ENCODE measurements around the gene GPC6. TPM values are rescaled to one million over a fixed set of nuclear protein-coding genes. Genes with fewer than 3 reads are reported as not detected.

GPC6 gene
- total and polyA plus RNA-seq, 9 of the 15 experiments (the other 6 are each of a cell fraction or from before 2014, with no cell fraction given) = under 0.01 to 0.20 (median 0.01) TPM; not detected in 4

GRCh38 chr13:93284064-93284463 lies 57.5 kb downstream of the GPC6 start:
- Histone ChIP-seq H3K9me1 (ENCODE audit: control insufficient read depth, insufficient read depth, low read length) (no peaks in the 10 kb centered on the region), H3K9ac (ENCODE audit: insufficient read depth in 1 of 2, low read depth in 2 of 2, low read length in 2 of 2) (no peak overlapping the region), H3K27me3 (ENCODE audit: control insufficient read depth in 2 of 2, insufficient read depth in 2 of 2, low read length in 2 of 2) (peaks cover 4% of the 10 kb centered on the region in 2 experiments; a peak in 1 of 5 replicates), H3K36me3 (ENCODE audit: control insufficient read depth, insufficient read depth, low read length) (no peaks in the 10 kb centered on the region), H3K79me2 (ENCODE audit: control insufficient read depth, insufficient read depth, low read length) (no peaks in the 10 kb centered on the region), H2AFZ (ENCODE audit: low read depth, low read length) (no peak overlapping the region), H4K20me1 (replicated peaks; ENCODE audit: control insufficient read depth, insufficient read depth, low read length) (no peaks in the 10 kb centered on the region), H3K4me1 (replicated peaks in 1 of 2; ENCODE audit: control insufficient read depth in 2 of 2, insufficient read depth in 2 of 2, low read length in 2 of 2) (no peaks in the 10 kb centered on the region), H3K4me2 (ENCODE audit: insufficient read depth, low read length) (no peak overlapping the region), H3K9me3 (replicated peaks; ENCODE audit: control insufficient read depth, insufficient read depth, low read depth, low read length) (no peaks in the 10 kb centered on the region), H3K4me3 (no peak overlapping the region), H3K27ac (ENCODE audit: extremely low read depth, low read depth, low read length) (no peak overlapping the region)
- ATAC-seq (no peak), DNase-seq (ENCODE audit: extremely low read depth in 1 of 4, low spot score in 3 of 4) (no peak), FAIRE-seq (no peak)
- CTCF ChIA-PET (ENCODE audit: low intra/inter-chr PET ratio) = no interaction called here
- BruUV-seq (replicated peaks) = no TSS peak
- in situ Hi-C loops (cut with MboI) (no loop called here), intact Hi-C loops (cut with micrococcal nuclease) (no loop called here)
- WGBS (ENCODE audit: insufficient coverage, low coverage, missing lambda C conversion rate) = 0% methylated on average over 1 of the region's 1 CpG
- POLR2A ChIA-PET = interaction anchor here (1.4 to 2.6 kb wide), 6 partner anchors 10 to 25 kb away, joined by 3 to 10 read pairs (median 6); no protein-coding TSS in a partner anchor
- TF ChIP-seq ZBTB49 (CRISPR knock-in tag; IDR thresholded peaks at IDR 0.05; ENCODE audit: borderline replicate concordance) = no peak
- no peak for TF ChIP-seq GMEB1 (CRISPR knock-in tag; IDR thresholded peaks at IDR 0.05)
- no peak for TF ChIP-seq JUND (IDR thresholded peaks at IDR 0.05; ENCODE audit: borderline replicate concordance, low read depth, low read length)
- TF ChIP-seq JUND (tag; IDR thresholded peaks at IDR 0.05; ENCODE audit: borderline replicate concordance, low read depth, low read length) = no peak
- no peak for TF ChIP-seq PRDM10 (IDR thresholded peaks at IDR 0.05; ENCODE audit: partially characterized antibody)
- no peak for TF ChIP-seq SFPQ (IDR thresholded peaks at IDR 0.05; ENCODE audit: low read depth, low read length)
- TF ChIP-seq MAZ (CRISPR knock-in tag; conservative IDR thresholded peaks at IDR 0.05 in 1 of 2, IDR thresholded peaks at IDR 0.05 in 1 of 2) = no peak
- TF ChIP-seq SIX5 (IDR thresholded peaks at IDR 0.05; ENCODE audit: borderline replicate concordance in 1 of 2, insufficient read depth in 1 of 2, low read depth in 1 of 2, low read length in 2 of 2) = no peak
- no peak for TF ChIP-seq ZNF436 (CRISPR knock-in tag; IDR thresholded peaks at IDR 0.05)
- TF ChIP-seq RFX5 (IDR thresholded peaks at IDR 0.05; ENCODE audit: low read depth, low read length) = no peak
- no peak for TF ChIP-seq ARID1B (IDR thresholded peaks at IDR 0.05)
- no peak for TF ChIP-seq GABPA (tag; conservative IDR thresholded peaks at IDR 0.05; ENCODE audit: low read depth)
